Heart left ventricle (tissue), 13 donors: Measurements from ENCODE around the gene TMEM123.

Source experiments
- CTCF ChIP-seq, 12 donors: fragments of 200-600 bp; sonication (generic) in 4 of 12; IDR thresholded peaks; one replicate each; pipeline versions ENCODE4 v1.5.0 to v1.8.0; 2018 to 2022; ENCODE audit warnings: antibody characterized with exemption in 12 of 12, mild to moderate bottlenecking in 5 of 12
- POLR2A ChIP-seq, 2 donors: fragments of 450-650 bp; IDR thresholded peaks; one replicate each; pipeline ENCODE4 v1.6.1; 2017; ENCODE audit warnings: antibody characterized with exemption in 2 of 2, mild to moderate bottlenecking in 2 of 2, moderate library complexity in 2 of 2
- donor health status: ischemic (EF 13 %, LVEDD 7.1; RV severe dilation, severe dysfunction).
- donor health status: DM: no; HTN: yes; CAD: no.
- donor health status: DM: no; HTN: no; CAD: no.
- donor health status: ischemic (EF 25% LVEDD 6.9; RV normal size, moderate dysfunction).
- donor health status: ischemic (EF 25% LVEDD 5.7; RV mildly dilated, moderate dysfunction).
- donor health status: ischemic (EF 35%, LVEDD 5.7; RV mildly dilated, moderate dysfunction).
- donor health status: nonischemic (EF 11% LVEDD 7.7; RV severe dilation, severe dysfunction).
- donor health status: DM: yes; HTN: yes; CAD: no.
- donor health status: PGD.
- donor health status: ischemic (EF 29% LVEDD 5.4; RV normal size, mild dysfunction).
- donor health status: nonischemic (EF 23%, LVEDD 6.1; RV moderate dilation, normal function).

- TF ChIP-seq CTCF (IDR thresholded peaks at IDR 0.05) (no peak), POLR2A (IDR thresholded peaks at IDR 0.05) (no peak)
Observed at GRCh38 chr11:102485095-102485722, 32.6 kb upstream of the TMEM123 start.
